ENCODE results near the gene TRPV2. TPM values are rescaled to one million over a fixed set of nuclear protein-coding genes. Genes with fewer than 3 reads are reported as not detected.

TRPV2 gene
- total RNA-seq, 2 donors from 2014 or later: 83.8 to 125 TPM

DNA sequence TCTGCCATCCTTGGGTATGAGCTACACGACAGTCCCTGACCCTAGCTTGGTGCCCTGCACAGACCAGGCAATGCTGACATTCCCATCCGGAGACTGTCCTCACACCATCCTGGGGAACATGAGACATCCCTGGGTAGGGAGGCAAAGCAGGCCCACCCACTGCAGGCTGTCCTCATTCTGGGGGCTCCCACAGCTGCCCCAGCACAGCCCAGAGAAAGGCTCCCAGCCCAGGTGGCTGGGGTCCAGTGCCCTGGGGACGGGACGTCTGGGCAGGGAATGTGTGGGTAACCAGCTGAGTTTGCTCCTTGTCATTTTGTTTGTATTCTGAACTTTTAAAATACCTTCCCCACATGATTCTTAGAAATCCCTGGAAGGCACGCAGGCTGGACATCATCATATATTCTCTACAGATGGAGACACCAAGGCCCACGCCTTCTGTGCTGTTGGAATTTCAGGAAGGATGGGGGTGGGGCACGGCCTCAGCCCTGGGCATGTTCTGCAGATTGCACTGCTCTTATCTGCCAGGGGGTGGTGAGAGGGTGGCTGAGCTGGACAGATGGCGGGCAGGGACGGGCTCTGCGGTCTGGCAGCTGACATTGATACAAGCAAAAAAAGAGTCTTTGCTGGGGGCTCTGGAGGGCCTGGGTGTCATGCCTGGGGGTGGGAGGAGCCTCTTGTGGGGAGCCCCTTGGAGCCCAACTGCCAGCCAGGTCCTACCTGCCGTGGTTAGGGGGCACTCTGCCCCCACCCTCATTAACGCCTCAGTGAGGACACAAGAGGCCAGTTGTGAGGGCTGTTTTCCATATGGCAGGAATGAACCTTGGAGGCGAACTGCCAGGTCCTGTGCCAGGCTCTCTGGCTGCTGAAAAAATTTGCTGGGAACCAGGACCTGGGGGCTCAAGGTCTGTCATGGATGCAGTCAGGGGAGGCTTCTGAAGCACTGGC, 48.3 kb downstream of the TRPV2 start:
- no peak for DNase-seq (ENCODE audit: low spot score)

GRCh38 chr17:16464303-16465051, 49.1 kb downstream of the TRPV2 start:
- DNase-seq (ENCODE audit: low spot score): no peak
- Mint-ChIP-seq H3K27me3 (no peaks in the 10 kb centered on the region), H3K4me3 (no peak overlapping the region), H3K4me1 (ENCODE audit: low read depth in 2 of 2) (no peaks in the 10 kb centered on the region), H3K27ac (no peak overlapping the region), H3K9me3 (no peaks in the 10 kb centered on the region), H3K36me3 (no peaks in the 10 kb centered on the region)
- no peak for ATAC-seq

More for the DNA sequence above, 48.3 kb downstream of the TRPV2 start:
- Mint-ChIP-seq H3K36me3 (no peaks in the 10 kb centered on the region), H3K9me3 (no peaks in the 10 kb centered on the region), H3K4me3 (no peak overlapping the region), H3K27ac (no peak overlapping the region), H3K27me3 (no peaks in the 10 kb centered on the region), H3K4me1 (ENCODE audit: low read depth in 2 of 2) (no peaks in the 10 kb centered on the region)
- no peak for ATAC-seq

- H3K4me3 Mint-ChIP-seq: no peak overlapping the region
- H3K27me3 Mint-ChIP-seq: no peaks in the 10 kb centered on the region
- DNase-seq (ENCODE audit: low spot score) (no peak), ATAC-seq (no peak)
- H3K9me3 Mint-ChIP-seq: no peaks in the 10 kb centered on the region
- H3K36me3 Mint-ChIP-seq: no peaks in the 10 kb centered on the region
- no peaks in the 10 kb centered on the region for H3K4me1 Mint-ChIP-seq (ENCODE audit: low read depth in 2 of 2)
- H3K27ac Mint-ChIP-seq: no peak overlapping the region
These were observed 49.6 kb downstream of the TRPV2 start for GRCh38 chr17:16465052-16465312.

- Mint-ChIP-seq H3K4me3 (no peak overlapping the region), H3K27ac (no peak overlapping the region), H3K9me3 (no peaks in the 10 kb centered on the region), H3K36me3 (no peaks in the 10 kb centered on the region), H3K4me1 (ENCODE audit: low read depth in 2 of 2) (no peaks in the 10 kb centered on the region), H3K27me3 (no peaks in the 10 kb centered on the region)
- ATAC-seq (no peak), DNase-seq (ENCODE audit: low spot score) (no peak)
These were observed 50.5 kb downstream of the TRPV2 start for GRCh38 chr17:16465861-16466338.

DNA sequence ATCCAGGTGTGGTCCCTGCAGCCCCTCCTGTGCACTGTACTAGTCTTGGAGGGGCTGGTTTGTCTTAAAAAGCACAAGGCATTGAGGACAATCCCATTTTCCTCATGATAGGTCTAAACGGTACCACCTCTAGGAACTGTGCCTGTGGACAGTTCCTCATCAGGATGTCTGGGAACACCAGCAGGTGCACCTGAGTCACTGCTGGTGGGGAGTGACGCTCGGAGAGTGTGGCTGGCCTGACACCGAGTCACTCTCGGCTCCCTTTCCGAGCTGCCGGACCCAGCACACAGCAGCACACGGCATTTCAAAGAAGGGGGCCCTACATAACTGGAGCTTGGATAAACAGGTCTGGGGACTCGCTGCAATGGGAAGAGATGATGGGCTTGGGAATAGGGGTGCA, 51.0 kb downstream of the TRPV2 start:
- Mint-ChIP-seq H3K36me3 (no peaks in the 10 kb centered on the region), H3K27me3 (no peaks in the 10 kb centered on the region), H3K4me1 (ENCODE audit: low read depth in 2 of 2) (no peaks in the 10 kb centered on the region), H3K9me3 (no peaks in the 10 kb centered on the region), H3K4me3 (no peak overlapping the region), H3K27ac (no peak overlapping the region)
- DNase-seq (ENCODE audit: low spot score): no peak
- ATAC-seq: no peak

DNA sequence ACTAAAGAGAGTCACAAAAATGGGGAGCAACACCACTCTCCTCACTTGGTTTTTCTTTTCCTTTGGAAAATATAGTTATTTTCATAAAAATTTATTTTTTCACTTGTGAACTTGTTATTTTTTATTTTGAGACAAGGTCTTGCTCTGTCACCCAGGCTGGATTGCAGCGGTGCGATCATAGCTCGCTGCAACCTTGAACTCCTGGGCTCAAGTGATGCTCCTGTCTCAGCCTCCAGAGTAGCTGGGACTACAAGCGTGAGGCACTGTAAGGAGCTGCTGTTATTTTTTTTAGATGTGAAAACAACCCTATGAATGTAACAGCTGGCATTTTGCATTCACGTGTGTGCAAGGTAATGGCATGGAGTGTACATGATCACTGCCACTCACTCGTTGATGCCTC, 51.7 kb downstream of the TRPV2 start:
- Mint-ChIP-seq H3K4me3 (no peak overlapping the region), H3K9me3 (no peaks in the 10 kb centered on the region), H3K4me1 (ENCODE audit: low read depth in 2 of 2) (no peaks in the 10 kb centered on the region), H3K27ac (no peak overlapping the region), H3K27me3 (no peaks in the 10 kb centered on the region), H3K36me3 (no peaks in the 10 kb centered on the region)
- ATAC-seq (no peak), DNase-seq (ENCODE audit: low spot score) (no peak)

GRCh38 chr17:16467886-16468285, 52.5 kb downstream of the TRPV2 start:
- ATAC-seq (no peak), DNase-seq (ENCODE audit: low spot score) (no peak)
- no peaks in the 10 kb centered on the region for H3K27me3 Mint-ChIP-seq
- H3K36me3 Mint-ChIP-seq: no peaks in the 10 kb centered on the region
- H3K27ac Mint-ChIP-seq: no peak overlapping the region
- no peaks in the 10 kb centered on the region for H3K9me3 Mint-ChIP-seq
- H3K4me3 Mint-ChIP-seq: no peak overlapping the region
- no peaks in the 10 kb centered on the region for H3K4me1 Mint-ChIP-seq (ENCODE audit: low read depth in 2 of 2)

DNA sequence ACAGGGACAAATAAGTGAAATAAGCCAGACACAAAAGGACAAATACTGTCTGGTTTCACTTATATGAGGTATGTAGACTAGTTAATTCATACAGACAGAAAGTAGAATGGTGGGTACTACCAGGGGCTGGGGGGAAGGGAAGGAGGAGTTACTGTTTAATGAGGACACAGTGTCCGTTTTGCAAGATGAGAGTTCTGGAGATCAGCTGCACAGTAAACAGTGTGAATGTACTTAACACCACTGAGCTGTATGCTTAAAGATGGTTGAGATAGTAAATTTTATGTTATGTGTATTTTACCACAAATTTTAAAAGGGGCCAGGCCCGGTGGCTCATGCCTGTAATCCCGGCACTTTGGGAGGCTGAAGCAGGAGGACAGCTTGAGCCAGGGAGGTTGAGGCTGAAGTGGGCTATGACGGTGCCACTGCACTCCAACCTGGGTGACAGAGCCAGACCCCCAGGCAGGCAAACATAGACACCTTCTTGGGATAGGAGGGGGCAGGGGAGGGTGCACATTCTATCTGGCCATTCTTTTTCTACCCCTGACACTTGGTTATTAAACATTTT, 53.1 kb downstream of the TRPV2 start:
- H3K9me3 Mint-ChIP-seq: no peaks in the 10 kb centered on the region
- H3K4me3 Mint-ChIP-seq: no peak overlapping the region
- DNase-seq (ENCODE audit: low spot score) (no peak), ATAC-seq (no peak)
- H3K4me1 Mint-ChIP-seq (ENCODE audit: low read depth in 2 of 2): no peaks in the 10 kb centered on the region
- no peaks in the 10 kb centered on the region for H3K36me3 Mint-ChIP-seq
- H3K27ac Mint-ChIP-seq: no peak overlapping the region
- H3K27me3 Mint-ChIP-seq: no peaks in the 10 kb centered on the region

DNA sequence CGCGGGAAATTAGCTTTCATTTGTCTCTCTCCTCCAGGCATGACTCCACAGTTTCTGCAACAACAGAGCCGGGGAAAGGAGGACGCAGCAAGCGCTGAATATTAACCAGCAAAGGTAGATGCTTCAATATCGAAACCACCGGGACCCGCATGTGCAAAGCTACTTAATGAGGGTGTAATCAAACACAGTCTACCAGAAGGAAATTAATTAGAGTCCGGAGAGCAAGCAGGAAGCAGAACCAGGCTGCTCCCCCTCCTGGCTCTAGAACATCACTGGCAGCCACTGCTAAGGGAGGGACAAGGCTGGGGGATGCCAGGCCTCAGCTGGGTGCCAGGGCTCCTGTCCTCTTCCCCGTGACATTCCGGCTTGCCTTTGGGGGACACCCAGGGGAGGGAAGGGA, 54.9 kb downstream of the TRPV2 start:
- Mint-ChIP-seq H3K27ac (no peak overlapping the region), H3K27me3 (no peaks in the 10 kb centered on the region), H3K36me3 (no peaks in the 10 kb centered on the region), H3K4me1 (ENCODE audit: low read depth in 2 of 2) (no peaks in the 10 kb centered on the region), H3K4me3 (no peak overlapping the region), H3K9me3 (no peaks in the 10 kb centered on the region)
- ATAC-seq (no peak), DNase-seq (ENCODE audit: low spot score) (no peak)

GRCh38 chr17:16471295-16471694, 55.9 kb downstream of the TRPV2 start:
- no peaks in the 10 kb centered on the region for H3K27me3 Mint-ChIP-seq
- H3K4me1 Mint-ChIP-seq (ENCODE audit: low read depth in 2 of 2): no peaks in the 10 kb centered on the region
- H3K9me3 Mint-ChIP-seq: no peaks in the 10 kb centered on the region
- H3K4me3 Mint-ChIP-seq: no peak overlapping the region
- no peak overlapping the region for H3K27ac Mint-ChIP-seq
- ATAC-seq (no peak), DNase-seq (ENCODE audit: low spot score) (no peak)
- H3K36me3 Mint-ChIP-seq: no peaks in the 10 kb centered on the region

DNA sequence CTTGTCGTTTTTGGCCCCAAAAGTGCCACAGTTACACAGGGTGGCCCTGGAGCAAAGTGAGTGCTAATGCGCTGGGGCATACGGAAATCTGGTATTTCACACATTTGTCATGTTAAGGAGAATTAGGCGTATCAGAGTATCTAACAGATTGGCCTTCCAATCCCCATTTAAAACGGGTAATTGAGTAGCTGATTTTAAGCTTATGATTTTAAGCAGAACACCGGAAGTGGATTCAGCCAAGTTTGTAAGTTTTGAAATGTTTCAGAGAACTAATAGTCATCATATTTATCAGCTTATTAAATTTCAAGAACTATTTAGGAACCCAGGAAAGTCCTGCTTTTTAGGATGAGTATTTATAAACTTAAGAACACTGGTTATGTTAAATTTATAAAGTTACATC, 57.2 kb downstream of the TRPV2 start:
- Mint-ChIP-seq H3K27ac (no peak overlapping the region), H3K4me3 (no peak overlapping the region), H3K4me1 (ENCODE audit: low read depth in 2 of 2) (no peaks in the 10 kb centered on the region), H3K9me3 (no peaks in the 10 kb centered on the region), H3K36me3 (no peaks in the 10 kb centered on the region), H3K27me3 (no peaks in the 10 kb centered on the region)
- ATAC-seq: no peak
- no peak for DNase-seq (ENCODE audit: low spot score)

GRCh38 chr17:16473044-16474011, 58.0 kb downstream of the TRPV2 start:
- Mint-ChIP-seq H3K27ac (no peak overlapping the region), H3K4me1 (ENCODE audit: low read depth in 2 of 2) (no peaks in the 10 kb centered on the region), H3K27me3 (no peaks in the 10 kb centered on the region), H3K36me3 (no peaks in the 10 kb centered on the region), H3K9me3 (no peaks in the 10 kb centered on the region), H3K4me3 (no peak overlapping the region)
- ATAC-seq (no peak), DNase-seq (ENCODE audit: low spot score) (no peak)

DNA sequence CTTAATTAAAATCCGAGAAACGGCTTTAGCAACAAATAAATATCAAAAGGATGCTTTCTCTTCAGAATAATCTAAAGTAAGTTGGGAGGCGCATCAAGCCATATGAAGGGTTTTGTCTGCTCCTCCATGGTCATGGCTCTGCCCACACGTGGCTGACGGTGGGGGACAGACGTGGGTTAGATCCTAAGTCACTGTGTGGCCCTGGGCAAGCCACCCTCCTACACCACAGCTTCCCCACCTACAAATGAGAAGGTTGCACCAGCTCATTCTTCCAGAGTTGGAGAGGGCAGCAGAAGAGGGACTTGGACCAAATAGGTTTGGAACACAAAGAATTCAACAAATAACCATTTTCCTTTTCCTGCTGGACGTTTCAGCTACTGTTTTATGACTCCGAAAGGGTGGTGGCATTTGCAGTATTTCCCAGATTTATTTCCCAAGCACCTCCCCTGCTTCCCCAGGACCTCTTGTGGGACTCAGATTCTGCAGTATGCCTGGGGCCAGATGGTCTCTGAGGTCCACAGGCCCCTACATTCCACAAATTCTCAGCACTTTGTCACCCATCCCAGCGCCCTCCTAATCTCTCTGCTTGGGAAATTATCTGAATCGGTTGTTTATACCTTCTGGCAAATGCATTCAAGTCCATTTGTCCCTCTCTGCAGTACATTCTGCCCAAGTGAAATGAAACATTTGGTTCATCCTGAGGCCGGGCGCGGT, 58.8 kb downstream of the TRPV2 start:
- Mint-ChIP-seq H3K27ac (no peak overlapping the region), H3K4me1 (ENCODE audit: low read depth in 2 of 2) (no peaks in the 10 kb centered on the region), H3K4me3 (no peak overlapping the region), H3K36me3 (no peaks in the 10 kb centered on the region), H3K9me3 (no peaks in the 10 kb centered on the region), H3K27me3 (no peaks in the 10 kb centered on the region)
- ATAC-seq (no peak), DNase-seq (ENCODE audit: low spot score) (no peak)

All from natural killer cell treated with Interleukin-12 subunit alpha and Interleukin-12 subunit beta and Interleukin-15 and Interleukin-18, amount 100 ng/mL, for 72 hours (primary cell).